ENCODE results near the gene P2RX6.

DNA sequence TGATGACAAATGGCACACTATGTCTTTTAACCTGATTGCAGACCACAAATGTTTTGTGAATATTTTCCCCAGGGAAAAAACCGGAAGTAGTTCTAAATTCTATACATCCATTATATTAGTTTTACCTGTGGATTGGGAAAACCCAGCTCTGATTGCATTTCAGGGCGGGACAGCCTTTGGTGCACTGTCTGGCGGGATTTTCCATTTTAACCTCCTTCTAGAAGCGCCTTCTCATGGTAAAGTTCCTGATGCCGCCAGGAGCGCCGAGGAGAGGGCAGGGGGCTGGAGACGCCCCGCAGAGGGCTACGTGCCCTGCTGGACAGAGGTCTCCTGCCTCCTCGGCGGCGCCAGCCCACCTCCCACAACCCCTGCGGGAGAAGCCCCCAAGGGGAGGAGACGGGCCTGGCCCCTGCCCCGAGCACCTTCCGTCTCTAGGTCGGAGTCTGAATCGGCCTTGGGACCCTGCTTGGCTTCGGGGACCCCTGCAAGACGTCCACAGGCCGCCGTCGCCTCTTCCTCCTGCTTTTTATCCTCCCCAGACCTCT, 1.2 kb upstream of the P2RX6 start:
- no peak for TF ChIP-seq POLR2AphosphoS5 (IDR thresholded peaks at IDR 0.05)
- TF ChIP-seq, protein P1, sequence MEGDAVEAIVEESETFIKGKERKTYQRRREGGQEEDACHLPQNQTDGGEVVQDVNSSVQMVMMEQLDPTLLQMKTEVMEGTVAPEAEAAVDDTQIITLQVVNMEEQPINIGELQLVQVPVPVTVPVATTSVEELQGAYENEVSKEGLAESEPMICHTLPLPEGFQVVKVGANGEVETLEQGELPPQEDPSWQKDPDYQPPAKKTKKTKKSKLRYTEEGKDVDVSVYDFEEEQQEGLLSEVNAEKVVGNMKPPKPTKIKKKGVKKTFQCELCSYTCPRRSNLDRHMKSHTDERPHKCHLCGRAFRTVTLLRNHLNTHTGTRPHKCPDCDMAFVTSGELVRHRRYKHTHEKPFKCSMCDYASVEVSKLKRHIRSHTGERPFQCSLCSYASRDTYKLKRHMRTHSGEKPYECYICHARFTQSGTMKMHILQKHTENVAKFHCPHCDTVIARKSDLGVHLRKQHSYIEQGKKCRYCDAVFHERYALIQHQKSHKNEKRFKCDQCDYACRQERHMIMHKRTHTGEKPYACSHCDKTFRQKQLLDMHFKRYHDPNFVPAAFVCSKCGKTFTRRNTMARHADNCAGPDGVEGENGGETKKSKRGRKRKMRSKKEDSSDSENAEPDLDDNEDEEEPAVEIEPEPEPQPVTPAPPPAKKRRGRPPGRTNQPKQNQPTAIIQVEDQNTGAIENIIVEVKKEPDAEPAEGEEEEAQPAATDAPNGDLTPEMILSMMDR (IDR thresholded peaks at IDR 0.05) = no peak
